KMS-11 (cell line): ENCODE results near the gene CSNK1G3.

Experiments used
- H2AFZ ChIP-seq: fragments of 200-600 bp; sonication (generic); 2 replicates; pipeline ENCODE4 v1.6.1; 2016; ENCODE audit warnings: antibody characterized with exemption, mixed run types, low read depth
- H3K27ac ChIP-seq: fragments of 200-600 bp; sonication (generic); 2 replicates; pipeline ENCODE4 v1.6.1; 2016; ENCODE audit warnings: mild to moderate bottlenecking, mixed run types
- H3K27me3 ChIP-seq: fragments of 200-600 bp; sonication (generic); 2 replicates; pipeline ENCODE4 v1.6.1; 2017; ENCODE audit warnings: mild to moderate bottlenecking, low read depth, mixed run types, moderate library complexity; ENCODE audit not compliant: insufficient read depth
- H3K36me3 ChIP-seq: fragments of 200-600 bp; sonication (generic); 2 replicates; pipeline ENCODE4 v1.6.1; 2017; ENCODE audit warnings: mild to moderate bottlenecking, mixed run types; ENCODE audit not compliant: insufficient read depth
- H3K4me1 ChIP-seq: fragments of 200-600 bp; sonication (generic); 2 replicates; pipeline ENCODE4 v1.6.1; 2016; ENCODE audit warnings: mild to moderate bottlenecking, low read depth, mixed run types; ENCODE audit not compliant: poor library complexity, severe bottlenecking
- H3K4me2 ChIP-seq: fragments of 200-600 bp; sonication (generic); 2 replicates; pipeline ENCODE4 v1.7.0; 2016; ENCODE audit warnings: mild to moderate bottlenecking, mixed run types
- H3K4me3 ChIP-seq: fragments of 200-600 bp; sonication (generic); IDR thresholded peaks from 2 replicates; pipeline ENCODE4 v1.6.1; 2017; ENCODE audit warnings: low read depth, low read length, mixed read lengths; ENCODE audit not compliant: insufficient read depth
- H3K79me2 ChIP-seq: fragments of 200-600 bp; sonication (generic); 2 replicates; pipeline ENCODE4 v1.6.1; 2016; ENCODE audit warnings: low read depth, mixed run types; ENCODE audit not compliant: insufficient read depth
- H3K9ac ChIP-seq: fragments of 200-600 bp; sonication (generic); 2 replicates; pipeline ENCODE4 v1.6.1; 2016; ENCODE audit warnings: mild to moderate bottlenecking, mixed run types
- H4K20me1 ChIP-seq: fragments of 200-600 bp; sonication (generic); 2 replicates; pipeline ENCODE4 v1.6.1; 2016; ENCODE audit warnings: mild to moderate bottlenecking, mixed run types; ENCODE audit not compliant: insufficient read depth
- CTCF ChIP-seq: fragments of 200-600 bp; sonication (generic); conservative IDR thresholded peaks from 2 replicates; pipeline ENCODE4 v1.6.1; 2017; ENCODE audit warnings: low read depth, mild to moderate bottlenecking, antibody characterized with exemption, low read length, moderate library complexity, mixed read lengths

Gene CSNK1G3

GRCh38 chr5:123496892-123497291 is 15.1 kb upstream of the CSNK1G3 start:
- no peak for TF ChIP-seq CTCF

GRCh38 chr5:123500471-123500870 is 11.5 kb upstream of the CSNK1G3 start:
- H3K27me3 ChIP-seq: no peaks in the 10 kb centered on the region
- no peaks in the 10 kb centered on the region for H3K79me2 ChIP-seq
- no peak for TF ChIP-seq CTCF
- H3K9ac ChIP-seq: no peak overlapping the region
- H3K36me3 ChIP-seq: no peaks in the 10 kb centered on the region
- H2AFZ ChIP-seq: no peak overlapping the region
- H3K27ac ChIP-seq: no peak overlapping the region
- no peak overlapping the region for H3K4me2 ChIP-seq
- no peaks in the 10 kb centered on the region for H3K4me1 ChIP-seq
- H4K20me1 ChIP-seq: no peaks in the 10 kb centered on the region
- no peak overlapping the region for H3K4me3 ChIP-seq

More at GRCh38 chr5:123496892-123497291, 15.1 kb upstream of the CSNK1G3 start:
- H3K4me2 ChIP-seq: no peak overlapping the region
- no peak overlapping the region for H3K4me3 ChIP-seq
- no peak overlapping the region for H3K9ac ChIP-seq
- no peaks in the 10 kb centered on the region for H4K20me1 ChIP-seq
- no peaks in the 10 kb centered on the region for H3K36me3 ChIP-seq
- H3K79me2 ChIP-seq: no peaks in the 10 kb centered on the region
- H3K4me1 ChIP-seq: no peaks in the 10 kb centered on the region
- H2AFZ ChIP-seq: no peak overlapping the region
- no peaks in the 10 kb centered on the region for H3K27me3 ChIP-seq
- H3K27ac ChIP-seq: no peak overlapping the region

- H2AFZ ChIP-seq: no peak overlapping the region
- H3K79me2 ChIP-seq: no peaks in the 10 kb centered on the region
- no peak overlapping the region for H3K27ac ChIP-seq
- no peak overlapping the region for H3K4me2 ChIP-seq
- no peaks in the 10 kb centered on the region for H3K4me1 ChIP-seq
- no peak overlapping the region for H3K4me3 ChIP-seq
- H4K20me1 ChIP-seq: no peaks in the 10 kb centered on the region
- no peak overlapping the region for H3K9ac ChIP-seq
- TF ChIP-seq CTCF: no peak
- no peaks in the 10 kb centered on the region for H3K27me3 ChIP-seq
- H3K36me3 ChIP-seq: no peaks in the 10 kb centered on the region
Measured at GRCh38 chr5:123502120-123502519, 9.9 kb upstream of the CSNK1G3 start.

- no peaks in the 10 kb centered on the region for H3K27me3 ChIP-seq
- H3K9ac ChIP-seq: no peak overlapping the region
- no peaks in the 10 kb centered on the region for H3K4me1 ChIP-seq
- no peaks in the 10 kb centered on the region for H3K79me2 ChIP-seq
- H3K36me3 ChIP-seq: no peaks in the 10 kb centered on the region
- H3K27ac ChIP-seq: no peak overlapping the region
- H2AFZ ChIP-seq: no peak overlapping the region
- H3K4me3 ChIP-seq: no peak overlapping the region
- no peaks in the 10 kb centered on the region for H4K20me1 ChIP-seq
- no peak for TF ChIP-seq CTCF
- no peak overlapping the region for H3K4me2 ChIP-seq
Measured at GRCh38 chr5:123503299-123503698, 8.7 kb upstream of the CSNK1G3 start.
